ENCODE data around the gene CA5A. TPM values are rescaled to one million over a fixed set of nuclear protein-coding genes. Genes with fewer than 3 reads are reported as not detected.

Gene CA5A
- total and polyA plus RNA-seq, 2 of the 13 experiments (the other 11 are each of a cell fraction or from before 2014, with no cell fraction given) = 66.8 to 106 TPM

DNA sequence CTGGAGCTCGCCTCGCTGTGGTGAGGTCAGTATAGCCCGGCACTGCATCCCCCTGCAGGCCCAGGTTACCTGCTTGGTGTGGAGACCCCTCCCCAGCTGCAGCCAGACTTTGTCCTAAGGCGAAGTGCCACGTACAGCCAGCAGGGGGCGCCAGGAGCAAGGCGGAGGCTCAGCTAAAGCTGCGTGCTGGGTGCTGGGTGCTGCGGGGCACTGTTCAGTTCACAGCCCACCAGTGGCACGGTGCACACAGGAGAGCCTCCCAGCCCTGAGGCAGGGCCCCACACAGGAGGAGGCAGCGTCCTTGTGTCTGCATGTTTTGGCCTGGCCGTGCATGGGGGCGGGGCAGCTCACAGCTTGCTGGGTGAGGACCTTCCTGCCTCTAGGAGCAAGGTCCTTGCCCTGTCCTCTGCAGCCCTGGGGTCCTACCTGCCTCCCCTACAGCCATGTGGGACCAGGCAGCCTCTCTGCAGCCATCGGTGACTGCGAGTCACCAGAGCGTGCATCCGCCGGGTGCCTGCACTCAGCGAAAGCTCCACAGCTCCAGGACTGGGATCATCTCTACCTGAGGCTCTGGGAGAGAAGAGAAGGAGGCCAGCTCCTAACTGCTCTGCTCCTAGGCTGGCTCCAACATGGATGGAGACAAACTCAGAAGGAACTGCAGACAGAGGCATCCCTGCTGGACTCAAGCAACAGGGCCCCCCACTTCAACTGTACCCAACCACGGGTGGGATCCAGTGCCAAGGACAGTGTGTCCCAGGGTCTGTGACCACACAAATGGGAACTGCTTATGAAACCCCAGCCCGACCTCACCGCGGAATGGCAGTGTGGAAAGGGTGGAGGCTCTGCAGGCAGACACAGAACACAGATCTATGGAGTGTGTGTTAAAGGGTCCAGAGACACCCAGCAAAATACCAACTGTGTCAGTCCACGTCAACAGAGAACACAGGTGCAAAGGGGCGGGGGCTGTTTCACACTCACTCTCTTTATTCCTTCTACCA is 86.0 kb downstream of the CA5A start (continued):
- TF ChIP-seq, protein P1, sequence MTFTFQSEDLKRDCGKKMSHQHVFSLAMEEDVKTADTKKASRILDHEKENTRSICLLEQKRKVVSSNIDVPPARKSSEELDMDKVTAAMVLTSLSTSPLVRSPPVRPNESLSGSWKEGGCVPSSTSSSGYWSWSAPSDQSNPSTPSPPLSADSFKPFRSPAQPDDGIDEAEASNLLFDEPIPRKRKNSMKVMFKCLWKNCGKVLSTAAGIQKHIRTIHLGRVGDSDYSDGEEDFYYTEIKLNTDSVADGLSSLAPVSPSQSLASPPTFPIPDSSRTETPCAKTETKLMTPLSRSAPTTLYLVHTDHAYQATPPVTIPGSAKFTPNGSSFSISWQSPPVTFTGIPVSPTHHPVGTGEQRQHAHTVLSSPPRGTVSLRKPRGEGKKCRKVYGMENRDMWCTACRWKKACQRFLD (CRISPR knock-in tag; IDR thresholded peaks at IDR 0.05; ENCODE audit: borderline replicate concordance) = peak; percentile 72; the same call in 1 of the 2 replicates
- TF ChIP-seq MXD4 (CRISPR knock-in tag; IDR thresholded peaks at IDR 0.05) = peak; percentile 94
- no peak for TF ChIP-seq KAT2B (IDR thresholded peaks at IDR 0.05; ENCODE audit: borderline replicate concordance, low read depth, low read length)
- TF ChIP-seq, protein P2, sequence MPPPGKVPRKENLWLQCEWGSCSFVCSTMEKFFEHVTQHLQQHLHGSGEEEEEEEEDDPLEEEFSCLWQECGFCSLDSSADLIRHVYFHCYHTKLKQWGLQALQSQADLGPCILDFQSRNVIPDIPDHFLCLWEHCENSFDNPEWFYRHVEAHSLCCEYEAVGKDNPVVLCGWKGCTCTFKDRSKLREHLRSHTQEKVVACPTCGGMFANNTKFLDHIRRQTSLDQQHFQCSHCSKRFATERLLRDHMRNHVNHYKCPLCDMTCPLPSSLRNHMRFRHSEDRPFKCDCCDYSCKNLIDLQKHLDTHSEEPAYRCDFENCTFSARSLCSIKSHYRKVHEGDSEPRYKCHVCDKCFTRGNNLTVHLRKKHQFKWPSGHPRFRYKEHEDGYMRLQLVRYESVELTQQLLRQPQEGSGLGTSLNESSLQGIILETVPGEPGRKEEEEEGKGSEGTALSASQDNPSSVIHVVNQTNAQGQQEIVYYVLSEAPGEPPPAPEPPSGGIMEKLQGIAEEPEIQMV (CRISPR knock-in tag; IDR thresholded peaks at IDR 0.05; ENCODE audit: low read depth) = no peak
- TF ChIP-seq MXI1 (IDR thresholded peaks at IDR 0.05; ENCODE audit: borderline replicate concordance, low read depth, low read length) = peak; percentile 81; the same call in 1 of the 3 replicates
- no peak; the same call in 1 of the 2 replicates for TF ChIP-seq EED (CRISPR knock-in tag; IDR thresholded peaks at IDR 0.05)
- peak; percentile 82; the same call in 1 of the 2 replicates for TF ChIP-seq RBAK (CRISPR knock-in tag; IDR thresholded peaks at IDR 0.05)
- peak; percentile 70; the same call in 1 of the 2 replicates for TF ChIP-seq CAMTA2 (CRISPR knock-in tag; IDR thresholded peaks at IDR 0.05; ENCODE audit: borderline replicate concordance)
- peak; percentile 95 for TF ChIP-seq TEAD3 (CRISPR knock-in tag; optimal IDR thresholded peaks at IDR 0.05; ENCODE audit: borderline replicate concordance)
- TF ChIP-seq U2AF2 (IDR thresholded peaks at IDR 0.05; ENCODE audit: low read depth, low read length) = no peak
- TF ChIP-seq CENPT (CRISPR knock-in tag; IDR thresholded peaks at IDR 0.05; ENCODE audit: low read depth) = 0 out of 2 replicates have a peak, but pooled peaks have one; percentile 33
- TF ChIP-seq, protein P3, sequence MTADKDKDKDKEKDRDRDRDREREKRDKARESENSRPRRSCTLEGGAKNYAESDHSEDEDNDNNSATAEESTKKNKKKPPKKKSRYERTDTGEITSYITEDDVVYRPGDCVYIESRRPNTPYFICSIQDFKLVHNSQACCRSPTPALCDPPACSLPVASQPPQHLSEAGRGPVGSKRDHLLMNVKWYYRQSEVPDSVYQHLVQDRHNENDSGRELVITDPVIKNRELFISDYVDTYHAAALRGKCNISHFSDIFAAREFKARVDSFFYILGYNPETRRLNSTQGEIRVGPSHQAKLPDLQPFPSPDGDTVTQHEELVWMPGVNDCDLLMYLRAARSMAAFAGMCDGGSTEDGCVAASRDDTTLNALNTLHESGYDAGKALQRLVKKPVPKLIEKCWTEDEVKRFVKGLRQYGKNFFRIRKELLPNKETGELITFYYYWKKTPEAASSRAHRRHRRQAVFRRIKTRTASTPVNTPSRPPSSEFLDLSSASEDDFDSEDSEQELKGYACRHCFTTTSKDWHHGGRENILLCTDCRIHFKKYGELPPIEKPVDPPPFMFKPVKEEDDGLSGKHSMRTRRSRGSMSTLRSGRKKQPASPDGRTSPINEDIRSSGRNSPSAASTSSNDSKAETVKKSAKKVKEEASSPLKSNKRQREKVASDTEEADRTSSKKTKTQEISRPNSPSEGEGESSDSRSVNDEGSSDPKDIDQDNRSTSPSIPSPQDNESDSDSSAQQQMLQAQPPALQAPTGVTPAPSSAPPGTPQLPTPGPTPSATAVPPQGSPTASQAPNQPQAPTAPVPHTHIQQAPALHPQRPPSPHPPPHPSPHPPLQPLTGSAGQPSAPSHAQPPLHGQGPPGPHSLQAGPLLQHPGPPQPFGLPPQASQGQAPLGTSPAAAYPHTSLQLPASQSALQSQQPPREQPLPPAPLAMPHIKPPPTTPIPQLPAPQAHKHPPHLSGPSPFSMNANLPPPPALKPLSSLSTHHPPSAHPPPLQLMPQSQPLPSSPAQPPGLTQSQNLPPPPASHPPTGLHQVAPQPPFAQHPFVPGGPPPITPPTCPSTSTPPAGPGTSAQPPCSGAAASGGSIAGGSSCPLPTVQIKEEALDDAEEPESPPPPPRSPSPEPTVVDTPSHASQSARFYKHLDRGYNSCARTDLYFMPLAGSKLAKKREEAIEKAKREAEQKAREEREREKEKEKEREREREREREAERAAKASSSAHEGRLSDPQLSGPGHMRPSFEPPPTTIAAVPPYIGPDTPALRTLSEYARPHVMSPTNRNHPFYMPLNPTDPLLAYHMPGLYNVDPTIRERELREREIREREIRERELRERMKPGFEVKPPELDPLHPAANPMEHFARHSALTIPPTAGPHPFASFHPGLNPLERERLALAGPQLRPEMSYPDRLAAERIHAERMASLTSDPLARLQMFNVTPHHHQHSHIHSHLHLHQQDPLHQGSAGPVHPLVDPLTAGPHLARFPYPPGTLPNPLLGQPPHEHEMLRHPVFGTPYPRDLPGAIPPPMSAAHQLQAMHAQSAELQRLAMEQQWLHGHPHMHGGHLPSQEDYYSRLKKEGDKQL (CRISPR knock-in tag; IDR thresholded peaks at IDR 0.05; ENCODE audit: low read depth) = no peak
- TF ChIP-seq, protein P4, sequence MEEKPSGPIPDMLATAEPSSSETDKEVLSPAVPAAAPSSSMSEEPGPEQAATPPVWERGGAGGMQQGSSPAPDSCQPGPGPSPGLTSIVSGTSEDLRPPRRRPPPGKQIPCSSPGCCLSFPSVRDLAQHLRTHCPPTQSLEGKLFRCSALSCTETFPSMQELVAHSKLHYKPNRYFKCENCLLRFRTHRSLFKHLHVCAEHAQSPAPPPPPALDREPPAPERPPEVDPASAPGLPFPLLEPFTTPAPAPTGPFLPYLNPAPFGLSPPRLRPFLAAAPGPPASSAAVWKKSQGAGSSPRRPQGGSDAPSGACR (CRISPR knock-in tag; IDR thresholded peaks at IDR 0.05) = peak; percentile 96
- no peak for TF ChIP-seq ZNF737 (CRISPR knock-in tag; IDR thresholded peaks at IDR 0.05; ENCODE audit: borderline replicate concordance)
- no peak for TF ChIP-seq ZNF773 (CRISPR knock-in tag; IDR thresholded peaks at IDR 0.05; ENCODE audit: borderline replicate concordance)
